Mesodermal cell (in vitro differentiated cells): Measurements from ENCODE around the gene THRB.

Experiments
- H3K27ac ChIP-seq: 2 replicates; pipeline ENCODE4 v1.7.0; 2013; ENCODE audit warnings: mild to moderate bottlenecking, low read depth, low read length, moderate library complexity; ENCODE audit not compliant: severe bottlenecking
- H3K36me3 ChIP-seq: 2 replicates; pipeline ENCODE4 v1.7.1; 2013; ENCODE audit warnings: mild to moderate bottlenecking, low read length, moderate library complexity; ENCODE audit not compliant: control insufficient read depth, insufficient read depth
- H3K4me1 ChIP-seq: one replicate; pipeline ENCODE4 v1.7.1; 2013; ENCODE audit warnings: mild to moderate bottlenecking, low read length; ENCODE audit not compliant: insufficient read depth, control insufficient read depth, poor library complexity, severe bottlenecking
- H3K4me3 ChIP-seq: 2 replicates; pipeline ENCODE4 v1.7.0; 2013; ENCODE audit warnings: low read length, control low read depth, mild to moderate bottlenecking; ENCODE audit not compliant: insufficient read depth, poor library complexity, severe bottlenecking; ENCODE audit errors: extremely low read depth
- H3K9me3 ChIP-seq: 2 replicates; pipeline ENCODE4 v1.7.1; 2013; ENCODE audit warnings: mild to moderate bottlenecking, low read length, moderate library complexity; ENCODE audit not compliant: control insufficient read depth
- WGBS, 2 experiments: methylation state at CpG; one replicate each; pipeline ENCODE4 v1.1.5; 2013; ENCODE audit warnings: missing lambda C conversion rate in 2 of 2; ENCODE audit not compliant: insufficient coverage in 2 of 2; 5-methylcytosine and 5-hydroxymethylcytosine counted together

The THRB gene

DNA sequence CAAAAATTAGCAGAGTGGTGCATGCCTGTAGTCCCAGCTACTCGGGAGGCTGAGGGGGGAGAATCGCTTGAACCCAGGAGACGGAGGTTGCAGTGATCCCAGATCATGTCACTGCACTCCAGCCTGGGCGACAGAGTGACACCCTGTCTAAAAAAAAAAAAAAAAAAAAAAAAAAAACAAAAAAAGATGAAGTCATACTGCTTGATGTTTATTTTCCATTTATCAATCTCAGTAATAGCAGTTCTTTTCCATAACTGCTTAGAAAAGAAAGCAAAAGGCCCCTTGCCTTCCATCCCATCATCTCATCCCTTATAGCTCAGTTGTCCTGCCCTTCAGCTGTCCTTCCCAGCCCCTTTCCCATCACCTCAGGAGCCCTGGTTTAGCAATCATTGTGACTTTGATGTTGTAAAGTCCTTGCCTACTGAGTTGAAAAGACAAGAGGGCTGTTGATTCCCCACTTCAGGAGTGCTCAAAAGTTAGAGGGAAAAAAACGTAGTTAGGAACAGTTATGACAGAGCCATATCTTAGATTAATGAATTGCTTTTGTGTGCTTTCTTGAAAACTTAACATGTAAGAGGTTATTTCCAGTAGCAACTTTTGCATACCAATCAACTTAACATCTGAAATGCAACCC, 18.0 kb upstream of the THRB start:
- WGBS, 2 experiments, result 92 to 100% methylated on average over 1 to 4 of the region's 5 CpGs
- Histone ChIP-seq H3K4me1 (no peaks in the 10 kb centered on the region), H3K9me3 (no peaks in the 10 kb centered on the region), H3K27ac (no peak overlapping the region), H3K36me3 (no peaks in the 10 kb centered on the region), H3K4me3 (no peak overlapping the region)

DNA sequence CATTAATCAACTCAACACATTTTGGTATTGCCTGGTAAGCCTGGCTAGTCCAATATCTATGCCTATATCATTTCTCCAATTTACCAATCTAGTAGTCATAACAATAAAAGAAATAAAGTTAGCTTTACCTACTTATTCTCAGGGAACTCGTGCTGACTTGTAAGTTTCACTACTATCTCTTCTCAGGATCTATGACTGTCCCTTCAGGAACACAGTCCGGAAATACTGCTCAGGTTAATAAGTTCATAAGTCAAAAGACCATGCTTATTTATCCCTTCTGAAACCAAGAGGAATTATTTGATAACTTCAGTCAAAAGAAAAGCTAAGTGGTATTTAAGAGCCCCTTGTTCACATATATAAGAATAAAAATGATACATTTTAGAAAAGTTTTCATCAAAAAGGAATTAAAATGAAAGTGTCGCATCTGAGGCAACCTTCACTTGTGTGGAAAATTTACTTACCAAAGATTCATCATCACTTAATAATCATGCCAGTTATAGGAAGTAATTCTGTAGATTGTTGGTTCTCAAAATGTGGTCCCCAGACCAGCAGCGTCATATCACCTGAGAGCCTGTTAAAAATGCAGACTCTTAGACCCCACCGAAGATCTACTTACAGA, 15.5 kb upstream of the THRB start:
- Histone ChIP-seq H3K27ac (no peak overlapping the region), H3K4me1 (no peaks in the 10 kb centered on the region), H3K4me3 (no peak overlapping the region), H3K36me3 (no peaks in the 10 kb centered on the region), H3K9me3 (no peaks in the 10 kb centered on the region)
- 92 to 97% methylated on average over 3 to 4 of the region's 5 CpGs for WGBS, 2 experiments

DNA sequence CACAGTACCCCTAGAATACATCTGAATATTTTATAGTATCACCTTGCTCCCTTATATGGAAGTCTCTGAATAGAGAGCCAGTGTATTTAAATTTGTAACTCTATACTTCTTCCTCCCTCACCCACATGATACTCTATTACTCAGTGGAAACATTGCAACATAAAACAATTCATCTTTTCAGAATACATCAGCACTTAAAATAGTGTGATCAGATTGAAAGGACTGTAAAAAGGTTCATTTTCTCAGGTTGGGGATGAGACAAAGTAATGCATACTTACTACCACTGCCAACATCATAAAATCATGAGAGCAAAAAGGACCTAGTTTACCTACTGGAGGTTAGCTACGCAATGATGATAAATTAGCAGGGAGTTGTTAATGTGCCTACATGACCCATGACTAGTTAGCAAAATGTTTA, 13.8 kb upstream of the THRB start:
- no peak overlapping the region for H3K27ac ChIP-seq
- H3K36me3 ChIP-seq, result no peaks in the 10 kb centered on the region
- no peak overlapping the region for H3K4me3 ChIP-seq
- H3K9me3 ChIP-seq, result no peaks in the 10 kb centered on the region
- 100% methylated on average over 1 of the region's 1 CpG for WGBS, 2 experiments
- H3K4me1 ChIP-seq, result no peaks in the 10 kb centered on the region

DNA sequence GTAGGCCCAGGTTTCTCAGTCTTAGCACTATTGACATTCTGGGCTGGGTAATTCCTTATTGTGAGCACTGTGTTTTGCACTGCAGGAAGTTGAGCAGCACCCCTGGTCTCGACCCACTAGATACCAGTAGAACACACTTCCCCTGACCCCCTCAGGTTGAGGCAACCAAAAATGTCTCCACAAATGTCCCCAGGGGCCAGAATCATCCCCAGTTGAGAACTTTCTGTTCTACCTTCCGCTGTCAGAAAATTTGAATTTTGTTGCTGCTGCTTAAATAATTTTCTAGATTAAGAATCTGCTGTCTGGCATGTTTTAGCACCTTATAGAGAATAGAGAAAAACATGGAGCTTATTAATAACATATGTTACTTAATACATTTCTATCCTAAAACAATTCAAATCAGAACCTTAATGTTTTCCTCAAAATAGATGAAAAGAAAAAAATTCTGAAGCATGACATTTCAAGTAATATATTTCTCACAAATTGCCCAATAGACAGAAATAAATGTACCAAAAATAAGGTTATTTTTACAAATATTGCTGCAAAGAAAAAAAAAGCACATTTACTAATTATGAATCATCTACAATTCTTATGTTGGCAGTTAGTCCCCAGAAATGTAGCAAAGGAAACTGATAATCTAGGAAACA, 13.2 kb upstream of the THRB start:
- 40 to 67% methylated on average over 1 of the region's 2 CpGs for WGBS, 2 experiments
- no peak overlapping the region for H3K27ac ChIP-seq
- no peak overlapping the region for H3K4me3 ChIP-seq
- no peaks in the 10 kb centered on the region for H3K9me3 ChIP-seq
- peaks cover 3% of the 10 kb centered on the region for H3K4me1 ChIP-seq
- H3K36me3 ChIP-seq, result no peaks in the 10 kb centered on the region

DNA sequence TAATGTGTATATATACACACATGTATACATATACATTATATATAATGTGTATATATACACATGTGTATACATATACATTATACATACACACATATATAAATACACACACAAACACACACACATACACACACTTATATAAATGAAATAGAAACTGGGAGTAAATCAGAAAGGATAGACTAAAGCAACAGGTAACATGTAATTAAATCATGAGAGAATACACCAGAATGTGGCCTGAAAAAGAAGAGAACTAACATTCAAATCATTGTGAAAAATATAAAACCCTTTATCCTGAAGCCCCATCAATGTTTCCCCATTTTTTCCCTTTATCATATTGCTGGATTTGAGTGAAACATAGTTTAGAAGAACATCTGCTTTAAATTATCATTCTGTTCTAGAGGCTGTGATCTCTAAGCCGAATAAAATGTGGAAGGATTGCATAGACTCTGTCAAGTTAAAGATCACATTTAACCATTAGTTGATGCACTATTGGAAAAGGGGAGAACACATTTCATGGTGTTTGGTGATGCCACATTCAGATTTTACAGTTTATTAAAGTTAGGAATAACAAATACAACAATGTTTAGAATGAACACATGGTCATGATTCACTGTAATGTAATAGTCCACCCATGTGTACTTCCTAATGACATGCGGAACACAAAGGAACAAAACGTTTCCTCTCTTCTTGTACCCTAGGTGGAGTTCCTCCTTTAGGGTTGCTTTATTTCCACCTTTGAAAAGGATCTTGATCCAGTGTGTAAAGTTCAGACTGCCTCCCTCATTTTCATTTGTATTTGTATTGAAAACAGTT, 12.5 kb upstream of the THRB start:
- no peak overlapping the region for H3K4me3 ChIP-seq
- 69 to 83% methylated on average over 2 of the region's 3 CpGs for WGBS, 2 experiments
- H3K9me3 ChIP-seq, result no peaks in the 10 kb centered on the region
- H3K27ac ChIP-seq, result no peak overlapping the region
- peaks cover 7% of the 10 kb centered on the region for H3K4me1 ChIP-seq
- no peaks in the 10 kb centered on the region for H3K36me3 ChIP-seq

DNA sequence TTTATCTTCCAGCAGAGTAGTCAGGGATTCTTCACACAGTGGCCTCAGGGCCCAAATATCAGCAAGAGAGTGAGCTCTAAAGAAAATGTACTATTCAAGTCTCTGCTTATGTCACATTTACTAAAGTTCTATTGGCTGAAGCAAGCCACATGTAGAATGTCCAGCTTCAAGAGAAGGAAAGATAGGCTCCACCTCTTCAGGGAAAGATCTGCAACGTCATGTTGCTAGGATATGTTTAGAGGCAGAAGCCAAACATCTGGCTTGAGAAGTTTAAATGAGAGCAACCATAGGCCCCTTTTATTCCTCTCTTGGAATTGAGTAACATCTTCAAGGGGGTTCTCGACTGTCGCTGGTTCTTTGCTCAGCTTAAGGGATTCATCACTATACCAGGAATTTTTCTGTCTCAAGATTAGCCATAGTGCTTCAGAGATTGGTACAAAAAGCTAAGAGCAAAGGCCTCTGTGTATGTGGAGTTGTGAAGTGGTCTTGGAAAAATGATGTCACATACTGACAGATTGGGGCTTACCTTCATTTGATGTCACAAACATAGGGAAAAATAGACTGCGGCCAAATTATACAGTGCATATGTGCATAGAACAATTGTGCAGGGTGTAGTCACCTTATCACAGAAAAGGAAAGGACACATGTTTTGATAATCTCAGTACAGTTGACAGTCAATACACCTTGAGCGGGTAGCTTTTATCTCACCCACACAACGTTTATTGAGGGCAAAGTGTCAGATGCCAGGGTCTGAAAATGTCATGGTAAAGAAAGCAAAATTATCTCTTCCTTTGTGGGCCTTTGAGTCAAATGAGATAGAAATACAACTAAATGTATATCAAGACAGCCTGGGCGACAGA, 11.3 kb upstream of the THRB start:
- Histone ChIP-seq H3K4me1 (peaks cover 7% of the 10 kb centered on the region), H3K27ac (no peak overlapping the region), H3K4me3 (no peak overlapping the region), H3K36me3 (no peaks in the 10 kb centered on the region), H3K9me3 (no peaks in the 10 kb centered on the region)
- 86 to 89% methylated on average over 3 to 4 of the region's 7 CpGs for whole genome bisulfite sequencing, 2 experiments

DNA sequence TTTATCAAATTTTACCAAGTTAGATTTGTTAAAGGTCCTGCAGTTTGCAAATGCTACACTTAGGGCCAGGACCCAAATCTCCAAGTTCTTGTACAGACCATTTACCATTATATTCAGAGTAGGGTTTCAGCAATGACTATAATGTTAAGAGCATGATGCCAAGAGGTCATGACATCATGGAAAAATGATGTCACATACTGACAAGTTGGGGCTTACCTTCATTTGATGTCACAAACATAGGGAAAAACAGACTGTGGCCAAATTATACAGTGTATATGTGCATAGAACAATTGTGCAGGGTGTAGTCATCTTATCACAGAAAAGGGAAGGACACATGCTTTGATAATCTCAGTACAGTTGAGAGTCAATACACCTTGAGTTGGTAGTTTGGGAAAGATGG, 10.1 kb upstream of the THRB start:
- peaks cover 7% of the 10 kb centered on the region for H3K4me1 ChIP-seq
- H3K27ac ChIP-seq, result no peak overlapping the region
- H3K9me3 ChIP-seq, result no peaks in the 10 kb centered on the region
- no peaks in the 10 kb centered on the region for H3K36me3 ChIP-seq
- H3K4me3 ChIP-seq, result no peak overlapping the region

DNA sequence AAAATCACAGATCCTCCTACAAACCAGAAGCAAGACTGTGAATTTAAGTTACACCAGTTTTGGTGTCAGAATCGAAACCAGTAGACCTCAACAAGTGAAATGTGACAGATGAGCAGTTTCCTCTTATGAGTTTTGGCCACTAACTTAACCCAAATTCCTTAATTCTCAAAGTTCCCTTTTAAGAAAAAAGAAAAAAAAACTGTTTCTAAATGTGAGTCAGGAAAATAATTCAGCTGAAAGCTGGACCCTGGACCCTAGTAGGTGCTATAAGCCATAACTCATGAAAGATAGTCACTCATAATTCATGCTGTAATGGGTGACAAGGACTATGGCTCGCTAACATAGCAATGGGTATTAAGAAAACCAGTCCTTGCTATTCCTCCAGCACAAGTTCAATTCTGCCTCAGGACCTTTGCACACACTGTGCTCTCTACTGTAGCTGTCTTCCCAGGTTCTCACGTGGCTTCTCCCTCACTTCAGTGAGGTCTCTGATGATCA, 9.0 kb upstream of the THRB start:
- 90 to 100% methylated on average over 2 to 3 of the region's 3 CpGs for WGBS, 2 experiments
- H3K4me1 ChIP-seq, result peaks cover 7% of the 10 kb centered on the region
- H3K36me3 ChIP-seq, result no peaks in the 10 kb centered on the region
- no peak overlapping the region for H3K4me3 ChIP-seq
- no peaks in the 10 kb centered on the region for H3K9me3 ChIP-seq
- H3K27ac ChIP-seq, result no peak overlapping the region

DNA sequence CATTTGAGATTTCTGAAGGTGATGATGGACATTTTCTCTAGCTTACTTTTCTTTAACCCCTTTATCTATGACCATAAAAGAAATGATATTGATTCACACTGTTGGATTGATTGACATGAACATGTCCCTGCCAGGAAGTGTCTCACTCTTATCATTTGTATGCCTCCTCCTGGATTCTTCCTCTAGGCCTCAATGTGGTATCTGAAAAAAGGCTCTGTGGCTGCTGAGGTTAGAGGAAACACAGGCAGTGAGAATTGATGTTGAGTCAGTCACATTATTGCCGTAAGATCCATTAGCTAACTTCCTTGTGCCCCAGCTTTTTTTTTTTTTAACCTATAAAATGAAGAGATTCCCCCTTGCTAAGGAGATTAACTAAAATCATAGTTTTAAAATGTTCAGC, 8.0 kb upstream of the THRB start:
- WGBS, 2 experiments, result no CpG with 5 or more reads among the region's 1 CpG
- peaks cover 7% of the 10 kb centered on the region for H3K4me1 ChIP-seq
- no peak overlapping the region for H3K27ac ChIP-seq
- H3K9me3 ChIP-seq, result no peaks in the 10 kb centered on the region
- no peaks in the 10 kb centered on the region for H3K36me3 ChIP-seq
- H3K4me3 ChIP-seq, result no peak overlapping the region

DNA sequence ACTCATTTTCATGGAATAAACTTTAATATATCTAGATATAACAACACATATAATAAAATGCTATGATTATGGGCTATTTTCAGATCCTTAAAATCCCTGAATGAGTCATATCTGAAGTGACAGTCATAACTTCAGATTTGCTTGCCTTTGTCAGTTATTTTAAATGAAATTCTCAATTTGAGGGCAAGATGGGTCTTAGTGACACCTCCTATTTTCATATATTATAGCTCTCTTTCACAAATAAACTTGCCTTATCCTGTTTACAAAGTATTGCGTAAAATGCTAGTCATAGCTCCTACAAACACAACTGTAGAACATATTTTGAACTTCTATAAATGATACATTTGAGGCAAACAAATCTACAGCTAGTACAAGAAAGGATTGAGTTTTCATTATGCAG, 6.2 kb upstream of the THRB start:
- 86% methylated on average over 1 of the region's 1 CpG; no CpG with 5 or more reads in 1 of the 2 experiments for WGBS, 2 experiments
- Histone ChIP-seq H3K4me1 (peaks cover 7% of the 10 kb centered on the region), H3K9me3 (no peaks in the 10 kb centered on the region)

More for the DNA sequence above, 6.2 kb upstream of the THRB start:
- Histone ChIP-seq H3K27ac (no peak overlapping the region), H3K36me3 (no peaks in the 10 kb centered on the region), H3K4me3 (no peak overlapping the region)
